ENCODE data around the gene AFAP1L1.

AFAP1L1 gene

GRCh38 chr5:149371296-149371962 is 99.8 kb downstream of the AFAP1L1 start:
- ChIA-PET POLR2A (interaction anchor here (1.2 kb wide), 2 partner anchors 11 to 26 kb away, joined by 3 to 4 read pairs; partner anchors contain the start of gene GRPEL2), CTCF (interaction anchor here (0.6 to 3.4 kb wide), 17 partner anchors 8 to 194 kb away, joined by 3 to 20 read pairs (median 5); partner anchors contain the start of gene PCYOX1L)
- DNase-seq (ENCODE audit: extremely low spot score), result peak; percentile 76
- TF ChIP-seq TARDBP (IDR thresholded peaks at IDR 0.05) (no peak), FOXK2 (IDR thresholded peaks at IDR 0.05) (no peak), ELF4 (IDR thresholded peaks at IDR 0.05) (no peak), SP1 (IDR thresholded peaks at IDR 0.05) (no peak), L3MBTL2 (conservative IDR thresholded peaks at IDR 0.05) (no peak), BHLHE40 (IDR thresholded peaks at IDR 0.05; ENCODE audit: borderline replicate concordance) (no peak), FOXM1 (IDR thresholded peaks at IDR 0.05; ENCODE audit: borderline replicate concordance) (no peak), PKNOX1 (IDR thresholded peaks at IDR 0.05) (no peak), NFRKB (IDR thresholded peaks at IDR 0.05) (no peak), LEF1 (IDR thresholded peaks at IDR 0.05; ENCODE audit: borderline replicate concordance) (no peak), HDGF (IDR thresholded peaks at IDR 0.05; ENCODE audit: borderline replicate concordance) (no peak), SUZ12 (IDR thresholded peaks at IDR 0.05) (no peak), ZNF384 (IDR thresholded peaks at IDR 0.05) (no peak), ARNT (IDR thresholded peaks at IDR 0.05) (no peak), FOXA1 (IDR thresholded peaks at IDR 0.05) (no peak), CTBP1 (IDR thresholded peaks at IDR 0.05; ENCODE audit: borderline replicate concordance) (no peak)

GRCh38 chr5:149372076-149372795 is 100.6 kb downstream of the AFAP1L1 start:
- ChIA-PET POLR2A (interaction anchor here (1.2 to 1.6 kb wide), 3 partner anchors 12 to 27 kb away, joined by 3 to 6 read pairs (median 4); partner anchors contain the start of genes GRPEL2 and PCYOX1L), CTCF (interaction anchor here (0.6 to 3.4 kb wide), 17 partner anchors 8 to 193 kb away, joined by 3 to 20 read pairs (median 5); partner anchors contain the start of gene PCYOX1L)
- DNase-seq (ENCODE audit: extremely low spot score), result no peak
- no peak for TF ChIP-seq BHLHE40 (IDR thresholded peaks at IDR 0.05; ENCODE audit: borderline replicate concordance)

DNA sequence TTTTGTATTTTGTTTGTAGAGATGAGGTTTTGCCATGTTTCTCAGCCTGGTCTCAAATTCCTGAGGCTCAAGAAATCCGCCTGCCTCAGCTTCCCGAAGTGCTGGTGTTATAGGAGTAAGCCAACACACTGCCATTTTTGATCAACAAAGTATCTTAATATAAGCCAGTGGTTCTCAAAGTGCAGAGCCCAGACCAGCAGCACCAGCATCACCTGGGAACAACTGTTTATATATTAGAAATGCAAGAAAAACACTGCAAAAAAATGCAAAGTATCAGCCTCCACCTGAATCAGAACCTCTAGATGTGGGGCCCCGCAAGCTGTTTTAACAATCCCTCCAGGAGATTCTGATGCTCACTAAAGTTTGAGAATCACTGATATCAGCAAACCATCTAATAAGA is 101.3 kb downstream of the AFAP1L1 start:
- DNase-seq (ENCODE audit: extremely low spot score), result no peak
- TF ChIP-seq ARNT (IDR thresholded peaks at IDR 0.05) (no peak), BHLHE40 (IDR thresholded peaks at IDR 0.05; ENCODE audit: borderline replicate concordance) (no peak), ZNF384 (IDR thresholded peaks at IDR 0.05) (no peak), NFRKB (IDR thresholded peaks at IDR 0.05) (no peak), SP1 (IDR thresholded peaks at IDR 0.05) (no peak), SUZ12 (IDR thresholded peaks at IDR 0.05) (no peak), ELF4 (IDR thresholded peaks at IDR 0.05) (no peak), FOXA1 (IDR thresholded peaks at IDR 0.05) (no peak), L3MBTL2 (conservative IDR thresholded peaks at IDR 0.05) (no peak), TARDBP (IDR thresholded peaks at IDR 0.05) (no peak), FOXM1 (IDR thresholded peaks at IDR 0.05; ENCODE audit: borderline replicate concordance) (no peak), HDGF (IDR thresholded peaks at IDR 0.05; ENCODE audit: borderline replicate concordance) (no peak), LEF1 (IDR thresholded peaks at IDR 0.05; ENCODE audit: borderline replicate concordance) (no peak), CTBP1 (IDR thresholded peaks at IDR 0.05; ENCODE audit: borderline replicate concordance) (no peak), PKNOX1 (IDR thresholded peaks at IDR 0.05) (no peak), FOXK2 (IDR thresholded peaks at IDR 0.05) (no peak)
- CTCF ChIA-PET, result interaction anchor here (1.4 to 3.4 kb wide), 5 partner anchors 9 to 61 kb away, joined by 4 to 20 read pairs (median 11); no protein-coding TSS in a partner anchor
- POLR2A ChIA-PET, result interaction anchor here (1.2 to 1.6 kb wide), 2 partner anchors 15 to 178 kb away, joined by 4 to 6 read pairs; partner anchors contain the start of genes CSNK1A1 and PCYOX1L

GRCh38 chr5:149374303-149374702 is 102.6 kb downstream of the AFAP1L1 start:
- POLR2A ChIA-PET, result no interaction called here
- no peak for DNase-seq (ENCODE audit: extremely low spot score)
- CTCF ChIA-PET, result interaction anchor here (0.8 kb wide), 1 partner anchor 61 kb away, joined by 3 read pairs; no protein-coding TSS in a partner anchor
- TF ChIP-seq CTBP1 (IDR thresholded peaks at IDR 0.05; ENCODE audit: borderline replicate concordance) (no peak), ELF4 (IDR thresholded peaks at IDR 0.05) (no peak), TARDBP (IDR thresholded peaks at IDR 0.05) (no peak), FOXA1 (IDR thresholded peaks at IDR 0.05) (no peak), ZNF384 (IDR thresholded peaks at IDR 0.05) (no peak), FOXM1 (IDR thresholded peaks at IDR 0.05; ENCODE audit: borderline replicate concordance) (no peak), LEF1 (IDR thresholded peaks at IDR 0.05; ENCODE audit: borderline replicate concordance) (no peak), NFRKB (IDR thresholded peaks at IDR 0.05) (no peak), SUZ12 (IDR thresholded peaks at IDR 0.05) (no peak), FOXK2 (IDR thresholded peaks at IDR 0.05) (no peak), ARNT (IDR thresholded peaks at IDR 0.05) (no peak), L3MBTL2 (conservative IDR thresholded peaks at IDR 0.05) (no peak), SP1 (IDR thresholded peaks at IDR 0.05) (no peak), HDGF (IDR thresholded peaks at IDR 0.05; ENCODE audit: borderline replicate concordance) (no peak), BHLHE40 (IDR thresholded peaks at IDR 0.05; ENCODE audit: borderline replicate concordance) (no peak), PKNOX1 (IDR thresholded peaks at IDR 0.05) (no peak)

- DNase-seq (ENCODE audit: extremely low spot score), result no peak
- TF ChIP-seq HDGF (IDR thresholded peaks at IDR 0.05; ENCODE audit: borderline replicate concordance) (no peak), FOXK2 (IDR thresholded peaks at IDR 0.05) (no peak)
- CTCF ChIA-PET, result interaction anchor here (0.8 to 1.3 kb wide), 2 partner anchors 60 to 66 kb away, joined by 3 to 4 read pairs; no protein-coding TSS in a partner anchor
- POLR2A ChIA-PET, result no interaction called here
Observed at GRCh38 chr5:149374801-149375200, 103.1 kb downstream of the AFAP1L1 start.
